ENCODE measurements around the gene CYP39A1.

CYP39A1 gene

DNA sequence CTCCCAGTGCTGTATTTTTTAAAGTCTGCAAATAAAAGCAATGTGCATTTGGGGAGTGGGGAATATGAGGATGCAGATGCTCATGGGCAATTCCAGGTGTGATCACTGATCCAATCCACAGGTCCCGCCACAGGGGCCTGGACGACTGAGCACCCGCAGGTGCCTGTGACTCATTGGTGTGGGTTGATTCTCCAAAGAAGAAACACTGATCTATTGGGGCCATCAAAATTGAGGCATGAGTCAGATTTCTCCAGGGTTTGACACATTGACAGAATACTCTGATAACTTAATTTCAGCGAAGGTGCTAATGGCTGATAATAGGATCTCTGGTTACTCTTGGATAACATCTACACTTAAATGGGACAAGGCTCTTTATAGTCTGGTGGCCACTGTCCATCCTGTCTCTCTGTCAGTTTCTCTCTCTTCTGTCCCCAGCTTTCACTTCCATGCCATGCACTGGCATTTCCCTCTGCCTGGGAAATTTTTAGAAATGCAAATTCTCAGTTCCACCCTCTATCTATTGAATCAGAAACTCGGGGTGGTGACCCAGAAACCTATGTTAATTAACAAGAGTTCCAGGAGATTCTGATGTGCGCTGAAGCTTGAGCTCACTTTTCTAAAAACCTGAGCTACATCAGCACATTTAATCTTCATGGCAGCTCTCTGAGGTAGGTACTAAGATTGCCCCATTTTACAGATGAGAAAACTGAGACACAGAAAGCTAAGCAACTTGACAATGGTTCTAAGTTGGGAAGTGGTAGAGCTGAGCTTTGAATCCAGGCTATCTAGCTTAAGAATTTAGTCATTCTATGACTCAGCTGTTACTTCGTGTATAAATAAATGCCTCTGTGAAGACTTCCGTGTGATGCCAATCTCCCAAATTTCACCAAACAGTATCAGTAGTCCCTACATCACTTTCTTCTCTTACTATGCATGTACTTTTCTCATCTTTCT, 151.2 kb downstream of the CYP39A1 start:
- Histone ChIP-seq H3K4me2 (no peak overlapping the region), H2AFZ (ENCODE audit: low read depth) (no peak overlapping the region)

GRCh38 chr6:46500382-46500781, 152.2 kb downstream of the CYP39A1 start:
- Histone ChIP-seq H3K79me2 (ENCODE audit: insufficient read depth, low read depth) (no peaks in the 10 kb centered on the region), H2AFZ (ENCODE audit: low read depth) (no peak overlapping the region), H3K4me3 (IDR thresholded peaks at IDR 0.05; ENCODE audit: insufficient read depth, low read depth, low read length) (no peak overlapping the region), H3K36me3 (ENCODE audit: insufficient read depth) (no peaks in the 10 kb centered on the region), H3K4me2 (no peak overlapping the region), H3K9ac (no peak overlapping the region), H3K27ac (no peak overlapping the region), H3K27me3 (ENCODE audit: insufficient read depth, low read depth) (no peaks in the 10 kb centered on the region), H4K20me1 (ENCODE audit: insufficient read depth) (no peaks in the 10 kb centered on the region), H3K4me1 (ENCODE audit: low read depth, poor library complexity, severe bottlenecking) (no peaks in the 10 kb centered on the region)
- TF ChIP-seq, protein P1, sequence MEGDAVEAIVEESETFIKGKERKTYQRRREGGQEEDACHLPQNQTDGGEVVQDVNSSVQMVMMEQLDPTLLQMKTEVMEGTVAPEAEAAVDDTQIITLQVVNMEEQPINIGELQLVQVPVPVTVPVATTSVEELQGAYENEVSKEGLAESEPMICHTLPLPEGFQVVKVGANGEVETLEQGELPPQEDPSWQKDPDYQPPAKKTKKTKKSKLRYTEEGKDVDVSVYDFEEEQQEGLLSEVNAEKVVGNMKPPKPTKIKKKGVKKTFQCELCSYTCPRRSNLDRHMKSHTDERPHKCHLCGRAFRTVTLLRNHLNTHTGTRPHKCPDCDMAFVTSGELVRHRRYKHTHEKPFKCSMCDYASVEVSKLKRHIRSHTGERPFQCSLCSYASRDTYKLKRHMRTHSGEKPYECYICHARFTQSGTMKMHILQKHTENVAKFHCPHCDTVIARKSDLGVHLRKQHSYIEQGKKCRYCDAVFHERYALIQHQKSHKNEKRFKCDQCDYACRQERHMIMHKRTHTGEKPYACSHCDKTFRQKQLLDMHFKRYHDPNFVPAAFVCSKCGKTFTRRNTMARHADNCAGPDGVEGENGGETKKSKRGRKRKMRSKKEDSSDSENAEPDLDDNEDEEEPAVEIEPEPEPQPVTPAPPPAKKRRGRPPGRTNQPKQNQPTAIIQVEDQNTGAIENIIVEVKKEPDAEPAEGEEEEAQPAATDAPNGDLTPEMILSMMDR (conservative IDR thresholded peaks at IDR 0.05; ENCODE audit: low read depth, low read length), result no peak

More for the DNA sequence above, 151.2 kb downstream of the CYP39A1 start:
- no peak overlapping the region for H3K4me3 ChIP-seq (IDR thresholded peaks at IDR 0.05; ENCODE audit: insufficient read depth, low read depth, low read length)
- no peak overlapping the region for H3K9ac ChIP-seq
- H3K36me3 ChIP-seq (ENCODE audit: insufficient read depth), result no peaks in the 10 kb centered on the region
- H3K27me3 ChIP-seq (ENCODE audit: insufficient read depth, low read depth), result no peaks in the 10 kb centered on the region
- TF ChIP-seq, protein P1 (conservative IDR thresholded peaks at IDR 0.05; ENCODE audit: low read depth, low read length), result no peak
- H3K27ac ChIP-seq, result no peak overlapping the region
- no peaks in the 10 kb centered on the region for H3K79me2 ChIP-seq (ENCODE audit: insufficient read depth, low read depth)
- H4K20me1 ChIP-seq (ENCODE audit: insufficient read depth), result no peaks in the 10 kb centered on the region
- H3K4me1 ChIP-seq (ENCODE audit: low read depth, poor library complexity, severe bottlenecking), result no peaks in the 10 kb centered on the region

All from KMS-11 (cell line).